Measurements from ENCODE around the gene ATP8A2.

Gene ATP8A2

GRCh38 chr13:25384758-25385410 lies 13.1 kb downstream of the ATP8A2 start:
- DNase-seq = no peak

GRCh38 chr13:25391932-25392331 lies 20.2 kb downstream of the ATP8A2 start:
- no peak for DNase-seq

GRCh38 chr13:25394402-25395060 lies 22.8 kb downstream of the ATP8A2 start:
- DNase-seq = no peak

GRCh38 chr13:25397763-25398162 lies 26.0 kb downstream of the ATP8A2 start:
- DNase-seq = no peak

- DNase-seq = no peak
Observed at GRCh38 chr13:25400925-25401324, 29.2 kb downstream of the ATP8A2 start.

GRCh38 chr13:25401958-25402357 lies 30.2 kb downstream of the ATP8A2 start:
- DNase-seq = no peak

- DNase-seq = no peak
Observed at GRCh38 chr13:25406377-25406776, 34.6 kb downstream of the ATP8A2 start.

GRCh38 chr13:25409938-25410337 lies 38.2 kb downstream of the ATP8A2 start:
- DNase-seq = no peak

- DNase-seq = no peak
Observed at GRCh38 chr13:25415241-25415640, 43.5 kb downstream of the ATP8A2 start.

- no peak for DNase-seq
Observed at GRCh38 chr13:25417535-25417934, 45.8 kb downstream of the ATP8A2 start.

- no peak for DNase-seq
Observed at GRCh38 chr13:25420161-25420560, 48.4 kb downstream of the ATP8A2 start.

- DNase-seq = no peak
Observed at GRCh38 chr13:25421612-25422011, 49.8 kb downstream of the ATP8A2 start.

- DNase-seq = no peak
Observed at GRCh38 chr13:25422153-25422552, 50.4 kb downstream of the ATP8A2 start.

- DNase-seq = no peak
Observed at GRCh38 chr13:25423831-25424230, 52.1 kb downstream of the ATP8A2 start.

- no peak for DNase-seq
Observed at GRCh38 chr13:25429466-25429865, 57.7 kb downstream of the ATP8A2 start.

- DNase-seq = no peak
Observed at GRCh38 chr13:25432691-25433090, 60.9 kb downstream of the ATP8A2 start.

- DNase-seq = no peak
Observed at GRCh38 chr13:25440061-25440460, 68.3 kb downstream of the ATP8A2 start.

- no peak for DNase-seq
Observed at GRCh38 chr13:25446261-25446660, 74.5 kb downstream of the ATP8A2 start.

GRCh38 chr13:25447396-25447795 lies 75.6 kb downstream of the ATP8A2 start:
- DNase-seq = no peak

- DNase-seq = no peak
Observed at GRCh38 chr13:25453850-25454365, 82.1 kb downstream of the ATP8A2 start.

GRCh38 chr13:25455146-25455545 lies 83.4 kb downstream of the ATP8A2 start:
- DNase-seq = no peak

GRCh38 chr13:25457566-25457965 lies 85.8 kb downstream of the ATP8A2 start:
- no peak for DNase-seq

- DNase-seq = no peak
Observed at GRCh38 chr13:25462301-25463125, 90.7 kb downstream of the ATP8A2 start.

- DNase-seq = no peak
Observed at GRCh38 chr13:25463496-25463895, 91.7 kb downstream of the ATP8A2 start.

All from activated T-cell treated with anti-CD3 and anti-CD28 coated beads for 4 hours (primary cell).